Smooth muscle cell of the coronary artery (primary cell): Measurements from ENCODE around the gene MINDY4B. TPM values are rescaled to one million over a fixed set of nuclear protein-coding genes. Genes with fewer than 3 reads are reported as not detected.

Experiments
- total RNA-seq: library from RNA; depleted of rRNA; stranded (reverse); fragments of >200 nt; gene quantifications from 2 replicates; pipeline ENCODE4 v1.2.3, GENCODE V29; 2014; ENCODE audit warnings: low replicate concordance

Gene MINDY4B
- total RNA-seq: not detected in 2 replicates

GRCh38 chr3:150905339-150905738 is at the start of gene MINDY4B:
TSS of gene MINDY4B (minus strand) at chr3:150905439. CDS start at chr3:150905439, 0 bp downstream.

Other genes with a start within 250 kb of the MINDY4B start
- 0.08 TPM in 1 of 2 replicates, not detected in the other for gene ERICH6, start 201.5 kb downstream of the MINDY4B start, total RNA-seq
- gene SIAH2, start 142.3 kb downstream of the MINDY4B start, total RNA-seq: 19.0 and 23.5 TPM in 2 replicates
- not detected in 2 replicates for gene CLRN1, start 67.3 kb upstream of the MINDY4B start, total RNA-seq
- gene MED12L, start 180.2 kb upstream of the MINDY4B start, total RNA-seq: 0.30 and 0.70 TPM in 2 replicates